Measurements from ENCODE around the gene AP1M2.
"Not testable (repeated sequence)": the region's sequence is repeated elsewhere in the genome, so short reads cannot be mapped to it uniquely, and the experiment has no call there.

AP1M2 gene

DNA sequence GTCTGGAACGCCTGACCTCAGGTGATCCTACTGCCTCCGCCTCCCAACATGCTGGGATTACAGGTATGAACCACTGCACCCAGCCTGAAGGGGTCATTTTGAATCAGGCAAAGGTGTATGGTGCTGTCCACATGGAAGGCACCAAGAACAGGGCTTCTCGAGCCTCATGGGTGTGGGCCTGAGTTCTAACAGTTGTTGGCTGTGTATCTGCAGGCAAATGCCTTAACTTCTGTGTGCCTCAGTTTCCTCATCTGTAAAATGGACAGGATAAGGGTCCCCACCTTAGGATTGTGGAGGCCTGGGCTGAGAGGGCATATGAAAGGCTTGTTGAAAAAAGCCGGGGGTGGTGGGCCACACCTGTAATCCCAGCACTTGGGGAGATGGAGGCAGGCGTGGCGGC lies 9.2 kb downstream of the AP1M2 start:
- H2BK5ac ChIP-seq (ENCODE audit: low read depth, low read length, poor library complexity) = no peak overlapping the region
- no CpG with 5 or more reads among the region's 6 CpGs for WGBS (ENCODE audit: extremely low coverage, insufficient coverage, insufficient read length)

DNA sequence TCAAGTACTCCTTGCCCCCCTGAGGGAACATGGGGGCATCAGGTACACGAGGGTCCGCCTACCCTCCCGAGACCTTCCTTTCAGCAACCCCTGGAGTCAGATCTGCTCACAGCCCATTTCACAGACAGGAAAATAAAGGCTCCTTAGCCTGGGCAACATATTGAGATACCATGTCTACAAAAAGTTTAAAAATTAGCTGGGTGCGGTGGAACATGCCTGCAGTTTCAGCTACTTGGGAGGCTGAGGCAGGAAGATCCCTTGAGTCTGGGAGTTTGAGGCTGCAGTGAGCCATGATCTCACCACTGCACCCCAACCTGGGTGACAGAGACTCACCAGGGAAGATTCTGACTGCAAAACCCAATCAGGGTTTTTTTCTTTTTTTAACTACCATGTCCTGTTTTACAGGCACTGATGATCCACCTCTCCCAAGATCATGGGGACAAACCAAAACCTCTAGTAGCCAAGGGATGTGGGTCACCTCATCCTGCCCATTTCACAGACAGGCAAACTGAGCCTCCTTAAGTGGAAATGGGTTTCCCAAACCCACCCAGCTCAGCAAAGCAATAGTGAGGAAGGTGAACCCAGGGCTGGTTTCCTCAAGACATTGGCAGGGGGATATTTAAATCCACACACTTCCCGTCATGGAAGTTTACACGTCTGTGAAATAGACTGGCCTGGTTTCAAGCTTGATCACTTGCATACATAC lies 11.9 kb downstream of the AP1M2 start:
- no peaks in the 10 kb centered on the region for H3K79me1 ChIP-seq (ENCODE audit: low read length)
- H2BK120ac ChIP-seq (ENCODE audit: insufficient read depth, low read length, poor library complexity) = no peak overlapping the region
- H2AFZ ChIP-seq (ENCODE audit: insufficient read depth, low read length, poor library complexity) = no peak overlapping the region
- peaks cover 33 to 35% of the 10 kb centered on the region in 2 experiments for H3K36me3 ChIP-seq (ENCODE audit: control insufficient read depth in 1 of 2, insufficient read depth in 2 of 2, low read length in 2 of 2)
- no peak overlapping the region for H3K4me3 ChIP-seq (ENCODE audit: low read depth, low read length)
- H3K27me3 ChIP-seq (ENCODE audit: insufficient read depth, low read length) = no peaks in the 10 kb centered on the region
- no peak overlapping the region for H3K18ac ChIP-seq (ENCODE audit: low read length)
- H3K27ac ChIP-seq (ENCODE audit: low read depth, low read length) = no peak overlapping the region
- H2BK5ac ChIP-seq (ENCODE audit: low read depth, low read length, poor library complexity) = no peak overlapping the region
- WGBS (ENCODE audit: extremely low coverage, insufficient coverage, insufficient read length) = no CpG with 5 or more reads among the region's 6 CpGs
- peaks cover 0 to 2% of the 10 kb centered on the region in 2 experiments for H3K4me1 ChIP-seq (ENCODE audit: control insufficient read depth in 1 of 2, insufficient read depth in 2 of 2, low read length in 2 of 2)
- no peak overlapping the region for H2BK12ac ChIP-seq (ENCODE audit: low read length)
- no peak overlapping the region for H3K4ac ChIP-seq (ENCODE audit: low read depth, low read length)
- no peak overlapping the region for H3K9ac ChIP-seq (ENCODE audit: low read length)
- H3K23ac ChIP-seq (ENCODE audit: low read length) = no peak overlapping the region
- DNase-seq = no peak
- peaks cover 2% of the 10 kb centered on the region for H3K9me3 ChIP-seq (ENCODE audit: insufficient read depth, low read depth, low read length)
- no peak overlapping the region for H4K12ac ChIP-seq (ENCODE audit: low read depth, low read length)
- no peak overlapping the region for H4K8ac ChIP-seq (ENCODE audit: low read depth, low read length)
- no peak overlapping the region for H3K14ac ChIP-seq (ENCODE audit: low read length)
- H3K79me2 ChIP-seq (ENCODE audit: control insufficient read depth, insufficient read depth, low read length, poor library complexity) = no peaks in the 10 kb centered on the region
- no peak overlapping the region for H4K91ac ChIP-seq (ENCODE audit: low read depth, low read length)
- no peak overlapping the region for H3K4me2 ChIP-seq (ENCODE audit: low read length)
- H2AK5ac ChIP-seq (ENCODE audit: low read length) = no peak overlapping the region

More for the DNA sequence above, 9.2 kb downstream of the AP1M2 start:
- Histone ChIP-seq H4K8ac (ENCODE audit: low read depth, low read length) (no peak overlapping the region), H2AFZ (ENCODE audit: insufficient read depth, low read length, poor library complexity) (no peak overlapping the region), H3K4me1 (ENCODE audit: control insufficient read depth in 1 of 2, insufficient read depth in 2 of 2, low read length in 2 of 2) (peaks cover 0 to 5% of the 10 kb centered on the region in 2 experiments), H3K79me1 (ENCODE audit: low read length) (no peaks in the 10 kb centered on the region), H2BK120ac (ENCODE audit: insufficient read depth, low read length, poor library complexity) (no peak overlapping the region), H2BK12ac (ENCODE audit: low read length) (no peak overlapping the region), H3K18ac (ENCODE audit: low read length) (no peak overlapping the region), H3K79me2 (ENCODE audit: control insufficient read depth, insufficient read depth, low read length, poor library complexity) (no peaks in the 10 kb centered on the region), H4K91ac (ENCODE audit: low read depth, low read length) (no peak overlapping the region), H3K27ac (ENCODE audit: low read depth, low read length) (no peak overlapping the region), H3K36me3 (ENCODE audit: control insufficient read depth in 1 of 2, insufficient read depth in 2 of 2, low read length in 2 of 2) (peaks cover 49 to 53% of the 10 kb centered on the region in 2 experiments), H4K12ac (ENCODE audit: low read depth, low read length) (no peak overlapping the region), H3K14ac (ENCODE audit: low read length) (no peak overlapping the region), H3K27me3 (ENCODE audit: insufficient read depth, low read length) (no peaks in the 10 kb centered on the region), H3K4me3 (ENCODE audit: low read depth, low read length) (no peak overlapping the region), H3K4ac (ENCODE audit: low read depth, low read length) (no peak overlapping the region), H2AK5ac (ENCODE audit: low read length) (no peak overlapping the region), H3K4me2 (ENCODE audit: low read length) (no peak overlapping the region), H3K9me3 (ENCODE audit: insufficient read depth, low read depth, low read length) (peaks cover 2% of the 10 kb centered on the region), H3K9ac (ENCODE audit: low read length) (no peak overlapping the region), H3K23ac (ENCODE audit: low read length) (no peak overlapping the region)
- no peak for DNase-seq

DNA sequence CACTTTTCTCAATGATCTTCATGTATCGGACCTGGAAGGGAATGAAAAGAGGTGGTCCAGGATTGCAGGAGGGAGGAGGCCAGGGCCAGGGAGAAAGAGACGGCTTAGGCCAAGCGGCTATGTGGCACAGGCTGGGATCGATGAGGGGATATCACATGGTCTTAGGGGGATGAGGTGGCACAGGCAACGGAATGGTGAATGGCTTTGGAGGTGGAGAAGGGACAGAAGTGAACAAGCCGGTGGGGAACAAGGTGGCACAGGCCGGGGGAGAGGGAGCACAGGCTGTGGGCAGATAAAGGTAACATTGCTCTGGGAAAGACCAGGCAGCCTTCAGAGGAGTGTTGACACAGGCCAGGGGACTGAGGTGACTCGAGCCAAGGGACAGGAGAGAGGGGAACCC lies 12.7 kb downstream of the AP1M2 start:
- H3K14ac ChIP-seq (ENCODE audit: low read length) = no peak overlapping the region
- no peak overlapping the region for H3K9ac ChIP-seq (ENCODE audit: low read length)
- H3K27ac ChIP-seq (ENCODE audit: low read depth, low read length) = no peak overlapping the region
- no peak overlapping the region for H3K4me2 ChIP-seq (ENCODE audit: low read length)
- no peaks in the 10 kb centered on the region for H3K79me1 ChIP-seq (ENCODE audit: low read length)
- no peak overlapping the region for H2BK12ac ChIP-seq (ENCODE audit: low read length)
- no peak overlapping the region for H3K18ac ChIP-seq (ENCODE audit: low read length)
- H2AK5ac ChIP-seq (ENCODE audit: low read length) = no peak overlapping the region
- H2BK120ac ChIP-seq (ENCODE audit: insufficient read depth, low read length, poor library complexity) = no peak overlapping the region
- no peak overlapping the region for H3K4ac ChIP-seq (ENCODE audit: low read depth, low read length)
- H3K23ac ChIP-seq (ENCODE audit: low read length) = no peak overlapping the region
- H2BK5ac ChIP-seq (ENCODE audit: low read depth, low read length, poor library complexity) = no peak overlapping the region
- no peak overlapping the region for H4K91ac ChIP-seq (ENCODE audit: low read depth, low read length)
- H2AFZ ChIP-seq (ENCODE audit: insufficient read depth, low read length, poor library complexity) = no peak overlapping the region
- H3K36me3 ChIP-seq (ENCODE audit: control insufficient read depth in 1 of 2, insufficient read depth in 2 of 2, low read length in 2 of 2) = peaks cover 29 to 31% of the 10 kb centered on the region in 2 experiments
- no CpG with 5 or more reads among the region's 8 CpGs for WGBS (ENCODE audit: extremely low coverage, insufficient coverage, insufficient read length)
- H3K4me1 ChIP-seq (ENCODE audit: control insufficient read depth in 1 of 2, insufficient read depth in 2 of 2, low read length in 2 of 2) = peaks cover under 1 to 5% of the 10 kb centered on the region in 2 experiments
- no peaks in the 10 kb centered on the region for H3K79me2 ChIP-seq (ENCODE audit: control insufficient read depth, insufficient read depth, low read length, poor library complexity)
- no peaks in the 10 kb centered on the region for H3K27me3 ChIP-seq (ENCODE audit: insufficient read depth, low read length)
- no peak for DNase-seq
- H4K12ac ChIP-seq (ENCODE audit: low read depth, low read length) = no peak overlapping the region
- H3K4me3 ChIP-seq (ENCODE audit: low read depth, low read length) = no peak overlapping the region
- H4K8ac ChIP-seq (ENCODE audit: low read depth, low read length) = no peak overlapping the region
- H3K9me3 ChIP-seq (ENCODE audit: insufficient read depth, low read depth, low read length) = peaks cover 2% of the 10 kb centered on the region

DNA sequence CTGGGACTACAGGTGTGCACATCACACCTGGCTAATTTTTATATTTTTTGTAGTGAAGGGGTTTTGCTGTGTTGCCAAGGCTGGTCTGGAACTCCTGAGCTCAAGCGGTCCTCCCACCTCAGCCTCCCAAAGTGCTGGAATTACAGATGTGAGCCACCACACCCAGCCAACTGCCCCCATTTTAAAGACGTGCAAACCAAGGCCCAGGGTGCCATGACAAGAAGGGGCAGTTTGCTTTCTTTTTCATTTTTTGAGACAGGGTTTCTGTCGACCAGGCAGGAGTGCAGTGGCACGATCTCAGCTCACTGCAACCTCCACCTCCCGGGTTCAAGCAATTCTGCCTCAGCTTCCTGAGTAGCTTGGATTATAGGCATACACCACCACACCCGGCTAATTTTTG lies 13.3 kb downstream of the AP1M2 start:
- not testable (repeated sequence) for H2AFZ ChIP-seq (ENCODE audit: insufficient read depth, low read length, poor library complexity)

More for the DNA sequence above, 13.3 kb downstream of the AP1M2 start:
- not testable (repeated sequence) for H3K27me3 ChIP-seq (ENCODE audit: insufficient read depth, low read length); H3K4me2 ChIP-seq (ENCODE audit: low read length); H2BK12ac ChIP-seq (ENCODE audit: low read length); H3K79me1 ChIP-seq (ENCODE audit: low read length); H3K27ac ChIP-seq (ENCODE audit: low read depth, low read length); H3K9ac ChIP-seq (ENCODE audit: low read length); H3K4me3 ChIP-seq (ENCODE audit: low read depth, low read length); DNase-seq; H3K79me2 ChIP-seq (ENCODE audit: control insufficient read depth, insufficient read depth, low read length, poor library complexity); H3K23ac ChIP-seq (ENCODE audit: low read length); H2AK5ac ChIP-seq (ENCODE audit: low read length); H3K9me3 ChIP-seq (ENCODE audit: insufficient read depth, low read depth, low read length); H2BK120ac ChIP-seq (ENCODE audit: insufficient read depth, low read length, poor library complexity); H3K18ac ChIP-seq (ENCODE audit: low read length); H3K14ac ChIP-seq (ENCODE audit: low read length); H4K12ac ChIP-seq (ENCODE audit: low read depth, low read length); H3K4ac ChIP-seq (ENCODE audit: low read depth, low read length); H3K4me1 ChIP-seq (ENCODE audit: control insufficient read depth in 1 of 2, insufficient read depth in 2 of 2, low read length in 2 of 2); H4K91ac ChIP-seq (ENCODE audit: low read depth, low read length); H2BK5ac ChIP-seq (ENCODE audit: low read depth, low read length, poor library complexity); H4K8ac ChIP-seq (ENCODE audit: low read depth, low read length)
- H3K36me3 ChIP-seq (ENCODE audit: control insufficient read depth in 1 of 2, insufficient read depth in 2 of 2, low read length in 2 of 2) = peaks cover 28 to 29% of the 10 kb centered on the region in 2 experiments
- no CpG with 5 or more reads among the region's 6 CpGs for WGBS (ENCODE audit: extremely low coverage, insufficient coverage, insufficient read length)
